ENCODE data around the gene PPP1R12C.
A peak's percentile ranks its signal among the peaks of the same experiment; 100 is the strongest.

PPP1R12C gene

DNA sequence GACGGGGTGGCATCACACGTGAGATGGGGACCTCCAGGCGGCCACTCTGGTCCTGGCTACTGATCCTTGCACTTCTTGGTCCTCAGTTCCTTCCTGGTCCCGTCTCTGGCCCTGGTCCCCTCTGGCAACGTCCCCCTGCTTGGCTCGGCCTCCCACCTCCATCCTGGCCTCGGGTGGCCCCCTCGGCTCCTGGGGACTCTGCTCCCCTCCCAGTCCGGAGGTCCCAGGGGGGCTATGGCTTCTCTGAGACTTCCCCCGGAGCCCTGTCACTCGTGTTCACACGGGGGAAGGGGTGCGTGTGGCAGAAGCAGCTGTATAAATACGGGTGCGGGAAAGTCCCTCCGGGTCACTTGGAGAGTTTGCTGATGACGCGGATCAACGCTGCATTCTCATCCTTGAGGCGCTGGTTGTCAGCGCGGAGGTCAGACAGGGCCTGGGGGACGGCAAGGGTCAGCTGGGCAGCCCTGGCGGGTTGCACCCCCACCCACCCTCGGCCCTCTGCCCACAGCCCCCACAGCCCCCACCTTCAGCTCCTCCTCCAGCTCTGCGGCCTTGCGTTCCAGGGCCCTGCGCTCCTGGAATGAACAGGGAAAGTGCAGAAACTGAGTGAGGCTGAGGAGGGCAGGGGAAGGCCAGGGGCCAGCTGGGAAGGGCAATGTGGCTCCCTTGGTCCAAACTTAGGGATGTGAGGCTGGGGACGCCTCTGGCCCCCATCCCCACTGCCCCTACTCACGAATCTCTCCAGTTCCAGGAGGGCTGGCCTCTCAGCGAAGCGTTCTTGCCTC is 26.1 kb downstream of the PPP1R12C start:
- no peak for DNase-seq (ENCODE audit: low read depth in 2 of 2)

GRCh38 chr19:55090564-55090963 is 26.9 kb downstream of the PPP1R12C start:
- no peak for DNase-seq (ENCODE audit: low read depth in 2 of 2)

GRCh38 chr19:55089342-55089944 is 28.0 kb downstream of the PPP1R12C start:
- DNase-seq (ENCODE audit: low read depth in 2 of 2): no peak

GRCh38 chr19:55088543-55089341 is 28.7 kb downstream of the PPP1R12C start:
- DNase-seq (ENCODE audit: low read depth in 2 of 2): peak; percentile 38 to 62

DNA sequence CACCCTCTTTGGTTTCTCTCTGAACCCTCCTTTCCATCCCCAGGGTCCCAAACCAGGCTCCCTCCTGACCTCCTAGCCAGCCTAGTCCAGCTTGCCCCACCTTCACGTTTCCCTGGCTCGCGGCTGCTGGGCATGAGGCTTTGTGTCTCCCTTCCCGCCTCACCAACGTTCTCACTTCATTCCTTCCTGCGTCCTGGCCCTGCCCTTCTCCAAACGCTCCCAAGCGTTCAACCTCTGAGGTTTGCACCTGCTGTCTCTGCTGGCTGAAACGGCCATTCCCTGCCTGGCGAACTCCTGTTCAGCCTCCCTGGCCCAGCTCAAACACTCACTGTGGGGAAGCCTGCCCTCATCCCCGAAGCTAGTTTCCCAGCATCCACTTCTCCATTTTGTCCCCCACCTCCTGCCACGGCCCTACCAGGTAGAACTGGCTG is 29.4 kb downstream of the PPP1R12C start:
- DNase-seq (ENCODE audit: low read depth in 2 of 2): no peak

GRCh38 chr19:55087542-55087901 is 29.9 kb downstream of the PPP1R12C start:
- no peak for DNase-seq (ENCODE audit: low read depth in 2 of 2)

- DNase-seq (ENCODE audit: low read depth in 2 of 2): peak in 1 of 2 donors; percentile 16
Measured at GRCh38 chr19:55086730-55087541, 30.5 kb downstream of the PPP1R12C start.

GRCh38 chr19:55085923-55086715 is 31.3 kb downstream of the PPP1R12C start:
- no peak for DNase-seq (ENCODE audit: low read depth in 2 of 2)

- no peak for DNase-seq (ENCODE audit: low read depth in 2 of 2)
Measured at GRCh38 chr19:55084416-55084815, 33.0 kb downstream of the PPP1R12C start.

DNA sequence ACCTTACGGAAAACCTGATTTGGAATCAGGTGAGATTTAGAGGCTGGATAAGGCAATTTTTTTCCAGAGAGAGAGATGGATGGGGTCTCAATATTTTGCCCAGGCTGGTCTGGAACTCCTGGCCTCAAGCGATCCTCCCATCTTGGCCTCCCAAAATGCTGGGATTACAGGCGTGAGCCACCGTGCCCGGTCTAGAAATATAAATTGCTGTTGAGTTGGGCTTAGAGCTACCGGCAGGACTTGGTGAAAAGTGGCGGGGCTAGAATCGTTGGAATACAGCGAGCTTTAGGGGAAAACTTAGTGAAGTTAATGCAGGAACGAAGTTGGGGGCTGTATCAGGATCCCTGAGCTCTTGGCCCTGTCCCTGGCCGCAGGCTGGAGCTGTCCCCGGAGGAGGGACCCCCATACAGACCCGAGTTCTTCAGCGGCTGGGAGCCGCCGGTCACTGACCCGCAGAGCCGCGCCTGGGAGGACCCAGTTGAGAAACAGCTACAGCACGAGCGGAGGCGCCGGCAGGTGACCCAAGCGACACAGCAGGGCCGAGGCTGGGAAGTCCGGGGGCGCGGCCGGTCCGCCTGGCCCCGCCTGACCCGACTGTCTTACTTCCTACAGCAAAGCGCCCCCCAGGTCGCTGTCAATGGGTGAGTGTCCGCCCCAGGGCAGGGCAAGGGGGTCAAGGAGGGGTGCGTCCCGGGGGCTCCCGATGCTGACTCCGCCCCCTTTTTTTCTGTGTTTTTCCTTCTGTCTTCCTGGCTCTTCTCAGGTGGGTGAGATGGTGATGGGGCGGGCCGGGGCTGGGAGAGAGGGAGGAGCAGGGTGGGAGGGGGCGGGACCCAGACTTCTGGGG is 34.2 kb downstream of the PPP1R12C start:
- no peak for DNase-seq (ENCODE audit: low read depth in 2 of 2)

- peak in 1 of 2 donors; percentile 43 for DNase-seq (ENCODE audit: low read depth in 2 of 2)
Measured at GRCh38 chr19:55082020-55082851, 35.2 kb downstream of the PPP1R12C start.

DNA sequence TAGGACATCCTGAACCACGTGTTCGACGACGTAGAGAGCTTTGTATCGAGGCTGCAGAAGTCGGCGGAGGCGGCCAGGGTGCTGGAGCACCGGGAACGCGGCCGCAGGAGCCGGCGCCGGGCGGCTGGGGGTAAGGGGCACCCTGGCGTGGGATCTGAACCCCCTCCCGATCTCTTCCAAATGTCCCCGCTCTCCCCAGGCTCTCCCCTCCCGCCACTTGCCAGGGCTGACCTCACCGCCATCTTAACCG is 35.7 kb downstream of the PPP1R12C start:
- DNase-seq (ENCODE audit: low read depth in 2 of 2): no peak

DNA sequence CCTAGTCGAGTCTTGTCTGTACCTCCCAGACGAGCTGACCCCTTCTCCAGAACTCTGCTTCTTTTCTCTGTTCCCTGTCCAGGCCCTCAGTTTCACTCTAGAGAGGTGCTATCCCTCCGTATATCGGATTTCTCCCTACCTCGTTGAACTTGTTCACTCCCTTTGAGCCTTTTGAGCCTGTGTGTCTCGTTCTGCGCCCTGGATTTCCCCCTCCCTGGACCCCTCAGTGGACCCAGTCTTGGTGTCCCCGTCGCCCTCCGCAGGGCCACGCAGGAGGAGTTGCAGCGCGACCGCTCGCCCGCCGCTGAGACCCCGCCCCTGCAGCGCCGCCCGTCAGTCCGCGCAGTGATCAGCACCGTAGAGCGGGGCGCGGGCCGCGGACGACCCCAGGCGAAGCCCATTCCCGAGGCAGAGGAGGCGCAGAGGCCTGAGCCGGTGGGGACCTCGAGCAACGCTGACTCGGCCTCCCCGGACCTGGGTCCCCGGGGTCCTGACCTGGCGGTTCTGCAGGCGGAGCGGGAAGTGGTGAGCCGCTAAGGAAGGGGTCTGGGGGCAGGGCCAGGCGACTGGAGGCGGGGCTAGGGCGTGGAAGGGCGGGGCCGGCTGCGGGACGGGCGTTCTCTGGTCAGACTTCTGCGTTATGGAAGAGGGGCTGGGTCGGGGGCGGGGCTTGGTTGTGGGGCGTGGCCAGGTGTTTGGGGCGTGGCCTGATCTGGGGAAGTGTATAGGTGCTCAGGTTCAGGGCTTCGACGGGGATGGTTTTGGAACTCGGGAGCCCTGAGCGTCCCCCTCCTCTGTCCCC is 36.3 kb downstream of the PPP1R12C start:
- DNase-seq (ENCODE audit: low read depth in 2 of 2): peak; percentile 67 to 74

DNA sequence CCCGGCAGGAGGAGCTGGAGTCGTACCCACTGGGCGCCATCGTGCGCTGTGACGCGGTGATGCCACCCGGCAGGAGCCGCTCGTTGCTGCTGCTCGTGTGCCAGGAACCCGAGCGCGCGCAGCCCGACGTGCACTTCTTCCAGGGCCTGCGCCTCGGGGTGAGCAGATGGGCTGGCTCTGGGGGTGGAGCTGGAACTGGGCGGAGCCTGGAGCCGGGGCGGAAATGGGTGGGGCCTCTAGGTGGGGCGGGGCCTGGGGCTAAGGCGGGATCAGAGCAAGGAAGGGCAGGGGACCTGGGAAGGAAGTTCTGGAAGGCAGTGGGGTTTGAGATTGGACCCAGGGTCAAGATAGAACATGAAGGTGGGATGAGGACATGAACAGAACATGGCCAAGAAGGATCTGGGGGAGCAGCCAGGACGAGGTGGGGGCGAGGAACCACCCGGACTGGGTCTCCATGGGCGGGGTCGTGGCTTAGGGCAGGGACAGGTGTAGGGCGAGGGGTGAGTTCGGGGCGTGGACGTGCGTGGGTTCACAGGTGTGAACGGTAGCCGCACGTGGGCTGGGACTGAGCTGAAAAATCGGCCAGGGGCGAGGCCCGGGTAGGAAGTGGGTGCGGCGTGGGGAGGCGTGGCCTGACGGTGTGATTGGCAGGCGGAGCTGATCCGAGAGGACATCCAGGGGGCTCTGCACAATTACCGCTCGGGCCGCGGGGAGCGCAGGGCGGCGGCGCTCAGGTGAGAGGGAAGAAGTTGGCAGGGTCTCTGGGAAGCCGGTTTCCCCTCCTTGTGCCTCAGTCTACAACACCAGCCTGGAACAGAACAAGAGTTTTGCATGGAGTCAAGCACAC is 37.1 kb downstream of the PPP1R12C start:
- peak in 1 of 2 donors; percentile 25 for DNase-seq (ENCODE audit: low read depth in 2 of 2)

GRCh38 chr19:55079400-55080038 is 37.9 kb downstream of the PPP1R12C start:
- DNase-seq (ENCODE audit: low read depth in 2 of 2): no peak

DNA sequence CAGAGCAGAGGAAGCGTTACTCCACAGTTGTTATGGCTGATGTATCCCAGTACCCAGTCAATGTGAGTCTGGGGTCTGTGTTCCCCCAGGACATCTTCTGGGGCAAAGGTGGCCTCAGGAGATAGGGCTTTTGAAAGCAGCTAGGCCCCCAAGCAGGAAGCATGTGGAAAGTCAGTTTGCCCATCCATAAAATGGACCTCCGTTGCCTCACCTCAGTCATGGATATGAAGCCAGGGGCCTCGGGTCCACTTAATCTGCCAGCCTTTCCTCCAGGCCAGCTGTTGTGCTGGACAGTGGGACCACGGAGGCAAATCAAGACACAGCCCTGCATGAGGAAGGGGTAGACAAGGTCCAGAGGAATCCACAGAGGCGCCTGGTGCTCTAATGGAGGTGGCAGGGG is 38.4 kb downstream of the PPP1R12C start:
- DNase-seq (ENCODE audit: low read depth in 2 of 2): no peak

DNA sequence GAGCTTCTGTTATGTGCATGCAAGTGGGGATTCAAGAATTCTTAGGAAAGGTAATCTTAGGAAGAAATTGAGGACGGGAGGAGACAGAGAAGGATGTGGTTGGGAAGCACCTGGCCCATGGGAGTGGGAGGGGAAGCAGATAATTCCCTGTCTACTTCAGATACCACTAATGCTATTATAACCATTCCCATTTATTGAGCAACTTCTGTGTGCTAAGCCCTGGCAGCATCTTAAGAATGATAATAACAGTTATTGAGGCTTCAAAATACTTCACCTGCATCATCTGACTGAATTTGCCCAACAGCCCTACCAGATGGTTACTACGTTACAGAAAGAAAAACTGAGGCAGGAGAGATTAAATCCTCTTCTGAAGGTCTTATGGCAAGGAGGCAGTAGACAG is 40.3 kb downstream of the PPP1R12C start:
- no peak for DNase-seq (ENCODE audit: low read depth in 2 of 2)
